ENCODE measurements around the gene PRELP.

- TF ChIP-seq, protein P1, sequence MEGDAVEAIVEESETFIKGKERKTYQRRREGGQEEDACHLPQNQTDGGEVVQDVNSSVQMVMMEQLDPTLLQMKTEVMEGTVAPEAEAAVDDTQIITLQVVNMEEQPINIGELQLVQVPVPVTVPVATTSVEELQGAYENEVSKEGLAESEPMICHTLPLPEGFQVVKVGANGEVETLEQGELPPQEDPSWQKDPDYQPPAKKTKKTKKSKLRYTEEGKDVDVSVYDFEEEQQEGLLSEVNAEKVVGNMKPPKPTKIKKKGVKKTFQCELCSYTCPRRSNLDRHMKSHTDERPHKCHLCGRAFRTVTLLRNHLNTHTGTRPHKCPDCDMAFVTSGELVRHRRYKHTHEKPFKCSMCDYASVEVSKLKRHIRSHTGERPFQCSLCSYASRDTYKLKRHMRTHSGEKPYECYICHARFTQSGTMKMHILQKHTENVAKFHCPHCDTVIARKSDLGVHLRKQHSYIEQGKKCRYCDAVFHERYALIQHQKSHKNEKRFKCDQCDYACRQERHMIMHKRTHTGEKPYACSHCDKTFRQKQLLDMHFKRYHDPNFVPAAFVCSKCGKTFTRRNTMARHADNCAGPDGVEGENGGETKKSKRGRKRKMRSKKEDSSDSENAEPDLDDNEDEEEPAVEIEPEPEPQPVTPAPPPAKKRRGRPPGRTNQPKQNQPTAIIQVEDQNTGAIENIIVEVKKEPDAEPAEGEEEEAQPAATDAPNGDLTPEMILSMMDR (IDR thresholded peaks at IDR 0.05): no peak
- no peak for TF ChIP-seq POLR2AphosphoS5 (IDR thresholded peaks at IDR 0.05)
Measured at GRCh38 chr1:203441766-203442165, 33.8 kb upstream of the PRELP start.
